PC-9 (cell line): ENCODE data around the gene NET1.

Experiments used
- EZH2 ChIP-seq: fragments of 200-600 bp; sonication (generic); IDR thresholded peaks from 2 replicates; pipeline ENCODE4 v1.8.0; 2017; ENCODE audit warnings: antibody characterized with exemption, low read depth
- TF ChIP-seq, protein P1 (sequence below): fragments of 200-600 bp; sonication (generic); conservative IDR thresholded peaks from 2 replicates; pipeline ENCODE4 v1.6.1; 2017; ENCODE audit warnings: mixed run types, antibody characterized with exemption, mild to moderate bottlenecking, moderate library complexity

DNA sequence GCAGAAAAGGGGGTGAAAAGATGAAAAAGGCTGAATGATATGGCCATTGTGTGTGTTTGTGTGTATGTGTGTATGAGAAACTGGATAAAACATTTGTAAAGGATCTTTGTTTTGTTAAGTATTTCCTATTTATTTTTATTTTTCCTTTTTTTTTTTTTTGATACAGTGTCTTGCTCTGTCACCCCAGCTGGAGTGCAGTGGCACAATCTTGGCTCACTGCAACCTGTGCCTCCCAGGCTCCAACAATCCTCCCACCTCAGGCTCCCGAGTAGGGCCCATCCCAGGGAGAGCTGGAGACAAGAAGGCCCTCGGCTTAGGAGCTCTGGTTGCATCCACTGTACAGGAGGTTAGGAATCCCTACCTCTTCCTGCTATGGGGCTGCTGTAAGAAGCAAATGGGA is 93.9 kb downstream of the NET1 start:
- TF ChIP-seq, protein P1, sequence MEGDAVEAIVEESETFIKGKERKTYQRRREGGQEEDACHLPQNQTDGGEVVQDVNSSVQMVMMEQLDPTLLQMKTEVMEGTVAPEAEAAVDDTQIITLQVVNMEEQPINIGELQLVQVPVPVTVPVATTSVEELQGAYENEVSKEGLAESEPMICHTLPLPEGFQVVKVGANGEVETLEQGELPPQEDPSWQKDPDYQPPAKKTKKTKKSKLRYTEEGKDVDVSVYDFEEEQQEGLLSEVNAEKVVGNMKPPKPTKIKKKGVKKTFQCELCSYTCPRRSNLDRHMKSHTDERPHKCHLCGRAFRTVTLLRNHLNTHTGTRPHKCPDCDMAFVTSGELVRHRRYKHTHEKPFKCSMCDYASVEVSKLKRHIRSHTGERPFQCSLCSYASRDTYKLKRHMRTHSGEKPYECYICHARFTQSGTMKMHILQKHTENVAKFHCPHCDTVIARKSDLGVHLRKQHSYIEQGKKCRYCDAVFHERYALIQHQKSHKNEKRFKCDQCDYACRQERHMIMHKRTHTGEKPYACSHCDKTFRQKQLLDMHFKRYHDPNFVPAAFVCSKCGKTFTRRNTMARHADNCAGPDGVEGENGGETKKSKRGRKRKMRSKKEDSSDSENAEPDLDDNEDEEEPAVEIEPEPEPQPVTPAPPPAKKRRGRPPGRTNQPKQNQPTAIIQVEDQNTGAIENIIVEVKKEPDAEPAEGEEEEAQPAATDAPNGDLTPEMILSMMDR: no peak
- TF ChIP-seq EZH2: no peak
